ENCODE data around the gene RASSF6. TPM values are rescaled to one million over a fixed set of nuclear protein-coding genes. Genes with fewer than 3 reads are reported as not detected.

RASSF6 gene
- polyA plus RNA-seq, 1 donor from 2014 or later = not detected

DNA sequence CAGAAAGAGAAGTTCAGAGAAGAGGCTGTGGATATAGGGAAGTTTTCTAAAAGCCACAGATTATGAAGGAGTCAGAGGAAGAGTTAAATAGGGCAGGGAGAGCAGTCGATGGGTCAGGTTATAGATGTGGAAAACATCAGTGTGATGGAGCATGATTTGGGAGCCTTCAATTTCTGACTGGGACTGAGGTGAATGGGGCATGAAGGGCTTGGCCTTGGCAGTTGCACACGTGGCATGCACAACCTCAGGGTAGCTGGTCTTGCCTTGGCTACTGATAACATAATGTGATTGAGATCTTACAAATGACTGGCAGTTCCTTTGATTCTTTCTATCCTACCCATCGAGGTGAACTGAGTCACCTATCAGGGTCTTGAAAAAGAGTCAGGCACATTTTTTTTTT, 79.0 kb downstream of the RASSF6 start:
- H2AFZ ChIP-seq (ENCODE audit: low read depth, low read length) = no peak overlapping the region
- no peak overlapping the region for H3K4me3 ChIP-seq (ENCODE audit: low read length)
- H3K27me3 ChIP-seq (ENCODE audit: insufficient read depth, low read depth, low read length) = no peaks in the 10 kb centered on the region
- H3K9ac ChIP-seq (ENCODE audit: low read length) = no peak overlapping the region
- H3K9me3 ChIP-seq (ENCODE audit: low read length) = no peaks in the 10 kb centered on the region
- H3K36me3 ChIP-seq (ENCODE audit: insufficient read depth, low read length) = no peaks in the 10 kb centered on the region
- no peaks in the 10 kb centered on the region for H4K20me1 ChIP-seq (ENCODE audit: insufficient read depth)
- no peak overlapping the region for H3K27ac ChIP-seq (ENCODE audit: low read length)
- no peak for TF ChIP-seq TAF1 (IDR thresholded peaks at IDR 0.05; ENCODE audit: low read depth)
- TF ChIP-seq, protein P1, sequence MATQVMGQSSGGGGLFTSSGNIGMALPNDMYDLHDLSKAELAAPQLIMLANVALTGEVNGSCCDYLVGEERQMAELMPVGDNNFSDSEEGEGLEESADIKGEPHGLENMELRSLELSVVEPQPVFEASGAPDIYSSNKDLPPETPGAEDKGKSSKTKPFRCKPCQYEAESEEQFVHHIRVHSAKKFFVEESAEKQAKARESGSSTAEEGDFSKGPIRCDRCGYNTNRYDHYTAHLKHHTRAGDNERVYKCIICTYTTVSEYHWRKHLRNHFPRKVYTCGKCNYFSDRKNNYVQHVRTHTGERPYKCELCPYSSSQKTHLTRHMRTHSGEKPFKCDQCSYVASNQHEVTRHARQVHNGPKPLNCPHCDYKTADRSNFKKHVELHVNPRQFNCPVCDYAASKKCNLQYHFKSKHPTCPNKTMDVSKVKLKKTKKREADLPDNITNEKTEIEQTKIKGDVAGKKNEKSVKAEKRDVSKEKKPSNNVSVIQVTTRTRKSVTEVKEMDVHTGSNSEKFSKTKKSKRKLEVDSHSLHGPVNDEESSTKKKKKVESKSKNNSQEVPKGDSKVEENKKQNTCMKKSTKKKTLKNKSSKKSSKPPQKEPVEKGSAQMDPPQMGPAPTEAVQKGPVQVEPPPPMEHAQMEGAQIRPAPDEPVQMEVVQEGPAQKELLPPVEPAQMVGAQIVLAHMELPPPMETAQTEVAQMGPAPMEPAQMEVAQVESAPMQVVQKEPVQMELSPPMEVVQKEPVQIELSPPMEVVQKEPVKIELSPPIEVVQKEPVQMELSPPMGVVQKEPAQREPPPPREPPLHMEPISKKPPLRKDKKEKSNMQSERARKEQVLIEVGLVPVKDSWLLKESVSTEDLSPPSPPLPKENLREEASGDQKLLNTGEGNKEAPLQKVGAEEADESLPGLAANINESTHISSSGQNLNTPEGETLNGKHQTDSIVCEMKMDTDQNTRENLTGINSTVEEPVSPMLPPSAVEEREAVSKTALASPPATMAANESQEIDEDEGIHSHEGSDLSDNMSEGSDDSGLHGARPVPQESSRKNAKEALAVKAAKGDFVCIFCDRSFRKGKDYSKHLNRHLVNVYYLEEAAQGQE (IDR thresholded peaks at IDR 0.05; ENCODE audit: borderline replicate concordance) = no peak
- no peak for TF ChIP-seq EZH2 (IDR thresholded peaks at IDR 0.05; ENCODE audit: borderline replicate concordance, insufficient read depth, low read length, poor library complexity, severe bottlenecking)
- TF ChIP-seq, protein P2, sequence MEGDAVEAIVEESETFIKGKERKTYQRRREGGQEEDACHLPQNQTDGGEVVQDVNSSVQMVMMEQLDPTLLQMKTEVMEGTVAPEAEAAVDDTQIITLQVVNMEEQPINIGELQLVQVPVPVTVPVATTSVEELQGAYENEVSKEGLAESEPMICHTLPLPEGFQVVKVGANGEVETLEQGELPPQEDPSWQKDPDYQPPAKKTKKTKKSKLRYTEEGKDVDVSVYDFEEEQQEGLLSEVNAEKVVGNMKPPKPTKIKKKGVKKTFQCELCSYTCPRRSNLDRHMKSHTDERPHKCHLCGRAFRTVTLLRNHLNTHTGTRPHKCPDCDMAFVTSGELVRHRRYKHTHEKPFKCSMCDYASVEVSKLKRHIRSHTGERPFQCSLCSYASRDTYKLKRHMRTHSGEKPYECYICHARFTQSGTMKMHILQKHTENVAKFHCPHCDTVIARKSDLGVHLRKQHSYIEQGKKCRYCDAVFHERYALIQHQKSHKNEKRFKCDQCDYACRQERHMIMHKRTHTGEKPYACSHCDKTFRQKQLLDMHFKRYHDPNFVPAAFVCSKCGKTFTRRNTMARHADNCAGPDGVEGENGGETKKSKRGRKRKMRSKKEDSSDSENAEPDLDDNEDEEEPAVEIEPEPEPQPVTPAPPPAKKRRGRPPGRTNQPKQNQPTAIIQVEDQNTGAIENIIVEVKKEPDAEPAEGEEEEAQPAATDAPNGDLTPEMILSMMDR (IDR thresholded peaks at IDR 0.05; ENCODE audit: poor library complexity, severe bottlenecking) = no peak
- no peak for TF ChIP-seq SMC3 (conservative IDR thresholded peaks at IDR 0.05; ENCODE audit: poor library complexity)
- no peak for TF ChIP-seq POLR2AphosphoS5 (IDR thresholded peaks at IDR 0.05)
- H3K9me2 ChIP-seq (ENCODE audit: insufficient read depth, low read length) = no peaks in the 10 kb centered on the region
- H3F3A ChIP-seq (ENCODE audit: insufficient read depth, low read length, poor library complexity, severe bottlenecking) = no peaks in the 10 kb centered on the region
- no peak overlapping the region for H3K4me2 ChIP-seq (ENCODE audit: low read length)
- H3K79me2 ChIP-seq (replicated peaks; ENCODE audit: insufficient read depth, low read length) = no peaks in the 10 kb centered on the region

DNA sequence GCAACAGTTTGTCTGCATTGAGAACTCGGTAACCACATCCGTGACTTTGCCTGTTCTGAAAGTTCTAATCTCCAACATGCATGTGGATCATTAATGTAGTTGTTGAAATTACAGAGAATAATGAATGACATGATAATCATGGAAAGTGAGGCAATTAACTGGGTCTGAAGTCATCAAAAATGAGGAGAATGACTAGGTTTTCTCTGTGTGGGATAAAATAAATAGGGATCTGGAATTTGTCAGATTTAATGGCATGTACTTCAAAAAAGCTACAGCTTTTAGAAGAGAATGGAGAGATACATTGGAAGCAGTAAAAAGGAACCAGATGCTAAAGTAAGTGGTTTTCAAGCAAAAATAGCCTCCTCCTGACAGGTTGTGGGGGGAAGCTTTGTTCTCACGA, 79.4 kb downstream of the RASSF6 start:
- Histone ChIP-seq H4K20me1 (ENCODE audit: insufficient read depth) (no peaks in the 10 kb centered on the region), H3F3A (ENCODE audit: insufficient read depth, low read length, poor library complexity, severe bottlenecking) (no peaks in the 10 kb centered on the region), H2AFZ (ENCODE audit: low read depth, low read length) (no peak overlapping the region), H3K79me2 (replicated peaks; ENCODE audit: insufficient read depth, low read length) (no peaks in the 10 kb centered on the region), H3K9me3 (ENCODE audit: low read length) (no peaks in the 10 kb centered on the region), H3K4me3 (ENCODE audit: low read length) (no peak overlapping the region), H3K9ac (ENCODE audit: low read length) (no peak overlapping the region), H3K9me2 (ENCODE audit: insufficient read depth, low read length) (no peaks in the 10 kb centered on the region), H3K4me2 (ENCODE audit: low read length) (no peak overlapping the region), H3K36me3 (ENCODE audit: insufficient read depth, low read length) (no peaks in the 10 kb centered on the region), H3K27ac (ENCODE audit: low read length) (no peak overlapping the region), H3K27me3 (ENCODE audit: insufficient read depth, low read depth, low read length) (no peaks in the 10 kb centered on the region)
- TF ChIP-seq, protein P2 (IDR thresholded peaks at IDR 0.05; ENCODE audit: poor library complexity, severe bottlenecking) = no peak

DNA sequence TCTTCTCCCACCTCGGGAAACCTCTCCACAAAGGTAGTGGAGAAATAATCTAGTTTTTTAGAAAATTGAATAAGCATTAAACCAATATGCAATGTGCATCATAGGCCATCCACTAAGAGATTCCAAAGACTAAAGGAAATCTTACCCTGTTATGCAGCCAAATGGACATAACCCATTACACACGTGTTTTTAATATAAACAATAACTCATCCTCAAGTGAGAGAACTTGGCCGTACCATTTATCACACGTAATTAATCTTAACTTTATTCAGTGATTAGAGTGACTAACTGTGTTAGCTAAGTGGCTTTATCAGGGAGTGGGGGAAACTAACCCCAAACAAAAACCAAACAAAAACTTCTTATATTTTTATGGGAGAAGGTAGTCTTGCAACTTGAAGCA, 80.8 kb downstream of the RASSF6 start:
- Histone ChIP-seq H3K79me2 (replicated peaks; ENCODE audit: insufficient read depth, low read length) (no peaks in the 10 kb centered on the region), H3K27me3 (ENCODE audit: insufficient read depth, low read depth, low read length) (no peaks in the 10 kb centered on the region), H3K36me3 (ENCODE audit: insufficient read depth, low read length) (no peaks in the 10 kb centered on the region), H3K27ac (ENCODE audit: low read length) (no peak overlapping the region), H3K9me3 (ENCODE audit: low read length) (no peaks in the 10 kb centered on the region), H3K9ac (ENCODE audit: low read length) (no peak overlapping the region), H3K4me2 (ENCODE audit: low read length) (no peak overlapping the region), H3F3A (ENCODE audit: insufficient read depth, low read length, poor library complexity, severe bottlenecking) (no peaks in the 10 kb centered on the region), H4K20me1 (ENCODE audit: insufficient read depth) (no peaks in the 10 kb centered on the region), H2AFZ (ENCODE audit: low read depth, low read length) (no peak overlapping the region), H3K4me3 (ENCODE audit: low read length) (no peak overlapping the region), H3K9me2 (ENCODE audit: insufficient read depth, low read length) (no peaks in the 10 kb centered on the region)
- TF ChIP-seq, protein P1 (IDR thresholded peaks at IDR 0.05; ENCODE audit: borderline replicate concordance) = no peak
- TF ChIP-seq POLR2AphosphoS5 (IDR thresholded peaks at IDR 0.05) (no peak), SMC3 (conservative IDR thresholded peaks at IDR 0.05; ENCODE audit: poor library complexity) (no peak), EP300 (conservative IDR thresholded peaks at IDR 0.05; ENCODE audit: poor library complexity, severe bottlenecking) (no peak), EZH2 (IDR thresholded peaks at IDR 0.05; ENCODE audit: borderline replicate concordance, insufficient read depth, low read length, poor library complexity, severe bottlenecking) (no peak), TAF1 (IDR thresholded peaks at IDR 0.05; ENCODE audit: low read depth) (no peak), RAD21 (conservative IDR thresholded peaks at IDR 0.05) (no peak)
- TF ChIP-seq, protein P2 (IDR thresholded peaks at IDR 0.05; ENCODE audit: poor library complexity, severe bottlenecking) = no peak
